Left renal cortex interstitium (tissue), 4 donors: ENCODE measurements around the gene NGEF. TPM values are rescaled to one million over a fixed set of nuclear protein-coding genes. Genes with fewer than 3 reads are reported as not detected.
"Not testable (repeated sequence)": the region's sequence is repeated elsewhere in the genome, so short reads cannot be mapped to it uniquely, and the experiment has no call there.

Experiments used
- DNase-seq, 4 donors: peaks; one replicate each; pipeline ENCODE4 v3.0.0-alpha.2; 2013; ENCODE audit warnings: low read depth in 4 of 4, low spot score in 2 of 4, missing footprints in 1 of 4
- polyA plus RNA-seq, 4 donors: library from polyadenylated mRNA; unstranded; fragments of 120-200 nt; gene quantifications; one replicate each; pipeline ENCODE4 v1.2.1, GENCODE V29; 2013; ENCODE audit not compliant: insufficient read length in 4 of 4

The NGEF gene
- polyA plus RNA-seq, 4 donors: 2.1 to 3.5 (median 2.8) TPM

DNA sequence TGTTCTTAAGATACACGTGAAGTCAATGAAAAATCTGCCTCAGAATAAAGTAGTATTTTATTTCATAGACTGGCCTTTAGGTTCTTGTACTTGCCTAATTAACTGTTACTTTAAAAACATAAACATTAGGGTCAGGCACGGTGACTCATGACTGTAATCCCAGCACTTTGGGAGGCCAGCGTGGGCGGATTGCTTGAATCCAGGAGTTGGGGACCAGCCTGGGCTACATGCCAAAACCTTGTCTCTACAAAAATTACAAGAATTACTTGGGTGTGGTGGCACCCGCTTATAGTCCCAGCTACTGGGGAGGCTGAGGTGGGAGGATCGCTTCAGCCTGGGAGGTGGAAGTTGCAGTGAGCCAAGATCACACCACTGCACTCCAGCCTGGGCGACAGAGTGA lies 159.0 kb downstream of the NGEF start:
- DNase-seq: no peak

DNA sequence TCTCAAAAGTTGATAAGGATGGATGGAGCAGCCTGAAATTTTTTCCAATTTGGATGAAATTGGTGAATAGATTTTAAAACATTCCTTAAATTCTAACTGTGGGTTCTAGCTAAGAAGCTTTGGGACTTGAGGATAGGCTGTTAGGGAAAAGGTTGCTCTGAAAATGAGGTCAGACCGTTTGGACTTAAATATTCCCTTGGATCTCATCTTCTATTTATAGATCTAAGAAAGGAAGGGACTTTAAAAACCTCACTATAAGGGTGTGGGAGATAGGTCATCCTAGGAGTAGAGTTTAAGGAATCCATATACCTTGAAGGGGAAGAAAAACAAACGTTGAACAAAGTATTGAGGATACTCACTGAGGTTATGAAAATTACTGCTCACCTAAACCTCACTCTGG lies 160.4 kb downstream of the NGEF start:
- DNase-seq: no peak

DNA sequence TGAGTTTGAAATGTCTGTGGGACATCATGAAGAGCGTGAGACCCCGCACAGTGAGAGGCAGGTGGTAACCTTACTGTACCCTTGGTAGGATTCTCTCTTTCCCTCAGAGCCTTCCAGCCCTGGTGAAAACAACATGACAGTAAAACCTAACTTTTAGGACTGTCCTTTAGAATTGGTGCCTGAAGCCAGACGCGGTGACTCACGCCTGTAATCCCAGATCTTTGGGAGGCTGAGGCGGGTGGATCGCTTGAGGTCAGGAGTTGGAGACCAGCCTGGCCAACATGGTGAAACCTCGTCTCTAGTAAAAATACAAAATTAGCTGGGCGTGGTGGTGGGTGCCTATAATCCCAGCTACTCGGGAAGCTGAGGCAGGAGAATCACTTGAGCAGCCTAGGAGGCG lies 161.0 kb downstream of the NGEF start:
- not testable (repeated sequence) for DNase-seq

DNA sequence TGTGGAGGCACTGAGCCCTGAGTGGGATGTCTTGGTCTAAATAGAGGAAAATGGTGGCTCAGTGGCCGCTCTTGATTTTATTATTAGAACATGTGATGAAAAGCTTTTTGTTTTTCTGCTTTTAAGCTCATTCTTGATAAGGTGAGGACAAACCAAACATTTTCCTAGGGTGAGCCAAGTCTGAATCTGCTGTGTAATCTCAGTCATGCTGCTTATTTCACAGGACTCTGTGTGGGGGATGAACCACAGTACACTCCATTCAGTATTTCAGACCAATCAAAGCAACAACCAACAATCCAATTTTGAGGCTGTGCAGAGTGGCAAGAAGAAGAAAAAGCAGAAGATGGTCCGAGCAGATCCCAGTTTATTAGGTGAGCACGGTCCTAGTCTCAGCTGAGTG lies 163.0 kb downstream of the NGEF start:
- DNase-seq: no peak

- DNase-seq: no peak
Measured at GRCh38 chr2:232846055-232846454, 167.0 kb downstream of the NGEF start.

DNA sequence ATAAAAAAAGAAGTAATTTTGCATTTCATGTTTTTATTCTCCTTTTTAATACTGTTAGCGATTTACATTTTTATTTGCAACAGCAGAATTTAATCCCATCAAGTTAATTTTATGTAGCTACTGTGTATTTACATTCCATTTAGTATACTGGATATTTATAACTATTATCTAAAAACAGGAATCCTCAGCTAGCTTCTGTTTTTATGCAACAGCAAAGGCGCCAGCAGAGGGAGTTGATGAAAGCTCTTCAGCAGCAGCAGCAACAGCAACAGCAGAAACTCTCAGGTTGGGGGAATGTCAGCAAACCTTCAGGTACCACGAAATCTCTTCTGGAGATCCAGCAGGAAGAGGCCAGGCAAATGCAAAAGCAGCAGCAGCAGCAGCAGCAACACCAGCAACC lies 169.2 kb downstream of the NGEF start:
- DNase-seq: no peak

- DNase-seq: no peak
Measured at GRCh38 chr2:232842689-232843088, 170.4 kb downstream of the NGEF start.

DNA sequence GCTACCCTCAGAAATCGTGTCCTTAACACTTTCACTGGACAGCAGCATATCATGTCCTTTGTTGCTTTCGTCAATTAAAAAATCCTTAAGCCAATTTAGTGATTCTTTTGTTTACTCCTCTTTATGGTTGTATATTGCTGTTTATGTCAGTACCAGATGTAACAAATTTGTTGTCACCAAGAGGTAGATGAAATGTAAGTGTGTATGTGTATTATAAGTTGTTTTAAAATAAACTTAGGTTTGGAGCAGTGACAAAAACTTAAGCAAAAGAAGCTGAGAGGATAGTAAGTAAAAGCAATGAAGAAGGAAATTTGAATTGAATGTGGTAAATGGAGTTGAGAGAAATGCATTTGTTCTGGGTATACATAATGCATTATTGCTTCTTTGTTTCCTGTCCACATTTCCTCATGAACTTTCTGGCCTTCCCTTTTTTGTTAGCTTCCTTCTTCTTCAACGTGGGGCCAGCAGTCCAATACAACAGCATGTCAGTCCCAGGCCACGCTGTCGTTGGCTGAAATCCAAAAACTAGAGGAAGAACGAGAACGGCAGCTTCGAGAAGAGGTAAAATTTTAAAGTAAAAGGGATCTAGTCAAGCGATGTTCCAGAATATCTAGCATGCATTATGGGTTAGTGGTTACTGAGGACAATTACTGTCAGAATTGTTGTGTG lies 173.5 kb downstream of the NGEF start:
- DNase-seq: no peak

GRCh38 chr2:232838406-232838874 lies 174.6 kb downstream of the NGEF start:
- no peak for DNase-seq

- no peak for DNase-seq
Measured at GRCh38 chr2:232836934-232837333, 176.1 kb downstream of the NGEF start.

DNA sequence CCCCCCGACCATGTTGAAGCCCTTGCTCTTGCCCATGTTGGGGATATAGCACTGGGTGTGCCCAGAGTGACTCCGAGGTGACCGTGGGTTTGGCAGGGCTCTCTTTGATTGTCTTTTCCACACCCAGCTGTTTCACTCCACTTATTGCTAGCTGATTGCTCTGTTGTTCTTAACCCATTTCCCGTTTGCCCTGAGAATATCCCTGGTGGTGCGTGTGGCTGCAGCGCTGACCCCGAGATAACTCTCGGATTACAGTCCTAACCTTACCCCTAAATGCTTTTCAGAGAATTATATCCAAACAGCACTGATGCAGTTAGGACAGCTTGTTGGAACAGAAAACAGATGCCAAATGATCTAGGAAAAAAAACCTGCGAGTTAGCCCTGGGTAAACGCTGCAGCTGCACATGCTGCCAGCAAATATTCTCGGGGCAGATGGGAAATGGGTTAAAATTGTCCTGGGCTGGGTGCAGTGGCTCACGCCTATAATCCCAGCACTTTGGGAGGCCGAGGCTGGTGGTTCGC lies 177.3 kb downstream of the NGEF start:
- DNase-seq: no peak

DNA sequence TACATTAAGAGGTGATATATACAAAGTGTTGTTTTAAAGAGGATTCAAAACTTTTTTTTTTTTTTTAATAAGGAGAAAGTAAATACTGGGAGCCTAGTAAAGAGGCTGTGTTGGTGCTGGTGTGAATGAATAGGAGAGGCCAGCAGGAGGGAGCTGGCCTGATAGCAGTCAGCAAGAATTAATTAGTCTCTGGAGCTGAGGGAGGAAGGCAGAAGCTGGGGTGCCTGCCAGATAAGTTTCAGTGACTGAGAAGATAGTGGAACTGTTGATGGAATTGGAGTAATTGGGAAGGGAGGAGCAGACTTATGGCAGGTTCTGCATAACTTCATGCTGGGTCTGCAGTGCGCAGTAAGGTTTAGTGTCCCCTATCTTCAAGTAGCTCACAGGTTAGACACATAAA lies 179.2 kb downstream of the NGEF start:
- no peak for DNase-seq

- no peak for DNase-seq
Measured at GRCh38 chr2:232831496-232831895, 181.6 kb downstream of the NGEF start.

GRCh38 chr2:232829988-232830387 lies 183.1 kb downstream of the NGEF start:
- no peak for DNase-seq

Other genes starting within 250 kb of the NGEF start
- 1 to 10 TPM; 1.8 to 3.8 (median 2.7) TPM for gene KCNJ13, start 236.7 kb downstream of the NGEF start, polyA plus RNA-seq
- gene SNORC, start 143.0 kb downstream of the NGEF start, polyA plus RNA-seq: 1 to 10 TPM in 3 of 4 donors, under 1 TPM in 1; 0.92 to 3.7 (median 2.0) TPM
- gene NEU2, start 19.4 kb upstream of the NGEF start, polyA plus RNA-seq: not detected
- gene INPP5D, start 47.1 kb upstream of the NGEF start, polyA plus RNA-seq: 1 to 10 TPM; 6.1 to 8.7 (median 7.6) TPM
- 10 to 100 TPM; 19.1 to 26.3 (median 24.0) TPM for gene ATG16L1, start 238.4 kb upstream of the NGEF start, polyA plus RNA-seq